ENCODE data around the gene HES2. TPM values are rescaled to one million over a fixed set of nuclear protein-coding genes. Genes with fewer than 3 reads are reported as not detected.

Gene HES2
- total RNA-seq, 1 experiment from 2014 or later: 1.2 TPM

GRCh38 chr1:6467744-6468688, 48.3 kb upstream of the HES2 start:
- Histone ChIP-seq H3K4ac (ENCODE audit: low read depth, low read length) (no peak overlapping the region), H2BK20ac (ENCODE audit: low read depth, low read length, poor library complexity, severe bottlenecking) (no peak overlapping the region), H3K9me3 (ENCODE audit: control insufficient read depth, low read depth, low read length) (no peaks in the 10 kb centered on the region), H3K27ac (ENCODE audit: insufficient read length, low read depth, low read length) (no peak overlapping the region), H4K5ac (ENCODE audit: insufficient read length, low read depth, low read length) (no peak overlapping the region), H2BK15ac (ENCODE audit: low read depth, low read length) (no peak overlapping the region), H3K14ac (ENCODE audit: insufficient read depth, low read length) (no peak overlapping the region), H3K27me3 (ENCODE audit: insufficient read depth, low read length) (no peaks in the 10 kb centered on the region), H3K4me1 (ENCODE audit: insufficient read depth, low read length) (no peaks in the 10 kb centered on the region; the same call in 1 of the 2 replicates), H2BK12ac (ENCODE audit: insufficient read length, low read depth, low read length) (no peak overlapping the region), H3K23ac (ENCODE audit: insufficient read length, low read depth, low read length) (no peak overlapping the region), H4K20me1 (ENCODE audit: control insufficient read depth, insufficient read depth, insufficient read length) (no peaks in the 10 kb centered on the region), H2AFZ (ENCODE audit: low read length) (no peak overlapping the region), H2BK120ac (ENCODE audit: low read depth, low read length, poor library complexity, severe bottlenecking) (no peak overlapping the region), H2AK5ac (ENCODE audit: insufficient read length, low read length) (no peak overlapping the region), H4K91ac (ENCODE audit: insufficient read length, low read depth, low read length) (no peak overlapping the region), H3K79me2 (ENCODE audit: insufficient read depth, low read length) (no peaks in the 10 kb centered on the region), H3K79me1 (ENCODE audit: insufficient read depth, low read depth, low read length, poor library complexity, severe bottlenecking) (no peaks in the 10 kb centered on the region), H4K8ac (replicated peaks; ENCODE audit: insufficient read length, low read depth, low read length) (no peak overlapping the region), H3K18ac (ENCODE audit: insufficient read length, low read depth, low read length) (no peak overlapping the region), H3K9ac (ENCODE audit: extremely low read depth, insufficient read length, low read length) (no peak overlapping the region), H3K23me2 (ENCODE audit: insufficient read length, low read depth, low read length, poor library complexity, severe bottlenecking) (no peaks in the 10 kb centered on the region), H3K56ac (ENCODE audit: insufficient read length, low read depth, low read length) (no peak overlapping the region), H3K4me2 (ENCODE audit: insufficient read depth, insufficient read length, low read length) (no peak overlapping the region), H3T11ph (ENCODE audit: low read length) (no peak overlapping the region), H2BK5ac (ENCODE audit: insufficient read length, low read length) (no peak overlapping the region)
- H3K36me3 Mint-ChIP-seq (ENCODE audit: insufficient read depth in 1 of 3, low read depth in 3 of 3): peaks cover 17 to 53% (median 49%) of the 10 kb centered on the region in 3 experiments; a peak in 6 of 7 replicates
- no peak for DNase-seq
- H3K4me1 Mint-ChIP-seq: peaks cover 3 to 21% of the 10 kb centered on the region in 2 experiments; a peak in 3 of 4 replicates
- no CpG with 5 or more reads among the region's 30 CpGs for WGBS (ENCODE audit: extremely low coverage, insufficient read length, low lambda C conversion rate)
- no peaks in the 10 kb centered on the region for H3K9me3 Mint-ChIP-seq
- no peak overlapping the region; a peak in 1 of 7 replicates for H3K27ac Mint-ChIP-seq
- no peaks in the 10 kb centered on the region; the same call in 1 of the 2 replicates for H3K27me3 Mint-ChIP-seq (ENCODE audit: low read depth)
- TF ChIP-seq CTCF (conservative IDR thresholded peaks at IDR 0.05): no peak
- no peak overlapping the region for H3K4me3 Mint-ChIP-seq
